ENCODE results near the gene PCP4. TPM values are rescaled to one million over a fixed set of nuclear protein-coding genes. Genes with fewer than 3 reads are reported as not detected.

PCP4 gene
- total RNA-seq, 1 experiment from 2014 or later = 0.77 TPM

GRCh38 chr21:39966786-39967185 lies 99.5 kb downstream of the PCP4 start:
- no peak overlapping the region for H2BK20ac ChIP-seq (ENCODE audit: low read depth, low read length, poor library complexity, severe bottlenecking)

More at GRCh38 chr21:39966786-39967185, 99.5 kb downstream of the PCP4 start:
- H3K56ac ChIP-seq (ENCODE audit: insufficient read length, low read depth, low read length) = no peak overlapping the region
- H2BK15ac ChIP-seq (ENCODE audit: low read depth, low read length) = no peak overlapping the region
- H3K79me2 ChIP-seq (ENCODE audit: insufficient read depth, low read length) = no peaks in the 10 kb centered on the region
- Mint-ChIP-seq H3K36me3 (ENCODE audit: insufficient read depth in 1 of 3, low read depth in 3 of 3) (peaks cover 3 to 8% (median 6%) of the 10 kb centered on the region in 3 experiments; a peak in 4 of 7 replicates), H3K4me1 (no peaks in the 10 kb centered on the region), H3K27ac (no peak overlapping the region), H3K4me3 (no peak overlapping the region), H3K9me3 (peaks cover 11 to 22% of the 10 kb centered on the region in 2 experiments; a peak in 4 of 5 replicates), H3K27me3 (ENCODE audit: low read depth) (no peaks in the 10 kb centered on the region)
- H4K5ac ChIP-seq (ENCODE audit: insufficient read length, low read depth, low read length) = no peak overlapping the region
- WGBS (ENCODE audit: extremely low coverage, insufficient read length, low lambda C conversion rate) = no CpG with 5 or more reads among the region's 3 CpGs
- H3K14ac ChIP-seq (ENCODE audit: insufficient read depth, low read length) = no peak overlapping the region
- H3K9ac ChIP-seq (ENCODE audit: extremely low read depth, insufficient read length, low read length) = no peak overlapping the region
- no peak overlapping the region for H2BK120ac ChIP-seq (ENCODE audit: low read depth, low read length, poor library complexity, severe bottlenecking)
- no peak overlapping the region for H3T11ph ChIP-seq (ENCODE audit: low read length)
- H3K18ac ChIP-seq (ENCODE audit: insufficient read length, low read depth, low read length) = no peak overlapping the region
- H4K91ac ChIP-seq (ENCODE audit: insufficient read length, low read depth, low read length) = no peak overlapping the region
- no peaks in the 10 kb centered on the region for H4K20me1 ChIP-seq (ENCODE audit: control insufficient read depth, insufficient read depth, insufficient read length)
- H2AFZ ChIP-seq (ENCODE audit: low read length) = no peak overlapping the region
- no peaks in the 10 kb centered on the region for H3K4me1 ChIP-seq (ENCODE audit: insufficient read depth, low read length)
- H3K23me2 ChIP-seq (ENCODE audit: insufficient read length, low read depth, low read length, poor library complexity, severe bottlenecking) = no peaks in the 10 kb centered on the region
- H2AK5ac ChIP-seq (ENCODE audit: insufficient read length, low read length) = no peak overlapping the region
- no peak for DNase-seq
- no peak overlapping the region for H3K27ac ChIP-seq (ENCODE audit: insufficient read length, low read depth, low read length)
- no peak overlapping the region for H2BK12ac ChIP-seq (ENCODE audit: insufficient read length, low read depth, low read length)
- H4K8ac ChIP-seq (replicated peaks; ENCODE audit: insufficient read length, low read depth, low read length) = no peak overlapping the region
- TF ChIP-seq, protein P1, sequence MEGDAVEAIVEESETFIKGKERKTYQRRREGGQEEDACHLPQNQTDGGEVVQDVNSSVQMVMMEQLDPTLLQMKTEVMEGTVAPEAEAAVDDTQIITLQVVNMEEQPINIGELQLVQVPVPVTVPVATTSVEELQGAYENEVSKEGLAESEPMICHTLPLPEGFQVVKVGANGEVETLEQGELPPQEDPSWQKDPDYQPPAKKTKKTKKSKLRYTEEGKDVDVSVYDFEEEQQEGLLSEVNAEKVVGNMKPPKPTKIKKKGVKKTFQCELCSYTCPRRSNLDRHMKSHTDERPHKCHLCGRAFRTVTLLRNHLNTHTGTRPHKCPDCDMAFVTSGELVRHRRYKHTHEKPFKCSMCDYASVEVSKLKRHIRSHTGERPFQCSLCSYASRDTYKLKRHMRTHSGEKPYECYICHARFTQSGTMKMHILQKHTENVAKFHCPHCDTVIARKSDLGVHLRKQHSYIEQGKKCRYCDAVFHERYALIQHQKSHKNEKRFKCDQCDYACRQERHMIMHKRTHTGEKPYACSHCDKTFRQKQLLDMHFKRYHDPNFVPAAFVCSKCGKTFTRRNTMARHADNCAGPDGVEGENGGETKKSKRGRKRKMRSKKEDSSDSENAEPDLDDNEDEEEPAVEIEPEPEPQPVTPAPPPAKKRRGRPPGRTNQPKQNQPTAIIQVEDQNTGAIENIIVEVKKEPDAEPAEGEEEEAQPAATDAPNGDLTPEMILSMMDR (conservative IDR thresholded peaks at IDR 0.05) = no peak
- H2BK5ac ChIP-seq (ENCODE audit: insufficient read length, low read length) = no peak overlapping the region
- no peaks in the 10 kb centered on the region for H3K9me3 ChIP-seq (ENCODE audit: control insufficient read depth, low read depth, low read length)
- H3K27me3 ChIP-seq (ENCODE audit: insufficient read depth, low read length) = no peaks in the 10 kb centered on the region
- no peak overlapping the region for H3K4me2 ChIP-seq (ENCODE audit: insufficient read depth, insufficient read length, low read length)
- no peak overlapping the region for H3K4ac ChIP-seq (ENCODE audit: low read depth, low read length)
- no peak overlapping the region for H3K23ac ChIP-seq (ENCODE audit: insufficient read length, low read depth, low read length)
- no peaks in the 10 kb centered on the region for H3K79me1 ChIP-seq (ENCODE audit: insufficient read depth, low read depth, low read length, poor library complexity, severe bottlenecking)

All from H9 (cell line).